Mucosa of stomach (tissue), 1 donor: Measurements from ENCODE around the gene GALNT7.
"Not testable (repeated sequence)": the region's sequence is repeated elsewhere in the genome, so short reads cannot be mapped to it uniquely, and the experiment has no call there.

ENCODE experiments used
- H3K27me3 ChIP-seq: one replicate; pipeline ENCODE4 v1.7.0; 2013; ENCODE audit warnings: mild to moderate bottlenecking, low read length; ENCODE audit not compliant: control insufficient read depth, insufficient read depth
- H3K36me3 ChIP-seq: one replicate; pipeline ENCODE4 v1.7.0; 2013; ENCODE audit warnings: low read length; ENCODE audit not compliant: control insufficient read depth, insufficient read depth
- H3K4me1 ChIP-seq: one replicate; pipeline ENCODE4 v1.7.0; 2013; ENCODE audit warnings: mild to moderate bottlenecking, low read length; ENCODE audit not compliant: control insufficient read depth, insufficient read depth
- H3K4me3 ChIP-seq: one replicate; pipeline ENCODE4 v1.7.0; 2013; ENCODE audit warnings: low read length
- H3K9ac ChIP-seq: one replicate; pipeline ENCODE4 v1.7.0; 2013; ENCODE audit warnings: mild to moderate bottlenecking, low read length, moderate library complexity
- H3K9me3 ChIP-seq: one replicate; pipeline ENCODE4 v1.7.0; 2013; ENCODE audit warnings: mild to moderate bottlenecking, low read length, moderate library complexity; ENCODE audit not compliant: control insufficient read depth
- donor health status: Pancreatic carcinoma.

GALNT7 gene

GRCh38 chr4:173205656-173206055, 37.0 kb downstream of the GALNT7 start:
- Histone ChIP-seq H3K9me3 (no peaks in the 10 kb centered on the region), H3K4me3 (no peak overlapping the region), H3K36me3 (peaks cover 5% of the 10 kb centered on the region), H3K9ac (no peak overlapping the region), H3K27me3 (no peaks in the 10 kb centered on the region), H3K4me1 (peaks cover 3% of the 10 kb centered on the region)

GRCh38 chr4:173208420-173208819, 39.8 kb downstream of the GALNT7 start:
- no peaks in the 10 kb centered on the region for H3K9me3 ChIP-seq
- H3K27me3 ChIP-seq = no peaks in the 10 kb centered on the region
- peaks cover 5% of the 10 kb centered on the region for H3K36me3 ChIP-seq
- no peak overlapping the region for H3K4me3 ChIP-seq
- H3K9ac ChIP-seq = no peak overlapping the region
- peaks cover 5% of the 10 kb centered on the region for H3K4me1 ChIP-seq

GRCh38 chr4:173211222-173211621, 42.6 kb downstream of the GALNT7 start:
- Histone ChIP-seq H3K4me1 (peaks cover 7% of the 10 kb centered on the region), H3K36me3 (no peaks in the 10 kb centered on the region), H3K9ac (no peak overlapping the region), H3K4me3 (no peak overlapping the region), H3K9me3 (no peaks in the 10 kb centered on the region), H3K27me3 (no peaks in the 10 kb centered on the region)

GRCh38 chr4:173211838-173212237, 43.2 kb downstream of the GALNT7 start:
- Histone ChIP-seq H3K4me3 (no peak overlapping the region), H3K27me3 (no peaks in the 10 kb centered on the region), H3K9me3 (no peaks in the 10 kb centered on the region), H3K36me3 (no peaks in the 10 kb centered on the region), H3K4me1 (peaks cover 7% of the 10 kb centered on the region), H3K9ac (no peak overlapping the region)

- Histone ChIP-seq H3K9me3 (no peaks in the 10 kb centered on the region), H3K4me3 (no peak overlapping the region), H3K4me1 (peaks cover 8% of the 10 kb centered on the region), H3K27me3 (no peaks in the 10 kb centered on the region), H3K36me3 (no peaks in the 10 kb centered on the region), H3K9ac (no peak overlapping the region)
Observed at GRCh38 chr4:173212379-173212778, 43.8 kb downstream of the GALNT7 start.

GRCh38 chr4:173213296-173213695, 44.7 kb downstream of the GALNT7 start:
- Histone ChIP-seq H3K4me3 (no peak overlapping the region), H3K27me3 (no peaks in the 10 kb centered on the region), H3K4me1 (peaks cover 17% of the 10 kb centered on the region), H3K9ac (no peak overlapping the region), H3K36me3 (no peaks in the 10 kb centered on the region), H3K9me3 (no peaks in the 10 kb centered on the region)

- no peaks in the 10 kb centered on the region for H3K27me3 ChIP-seq
- no peak overlapping the region for H3K4me3 ChIP-seq
- H3K36me3 ChIP-seq = no peaks in the 10 kb centered on the region
- no peaks in the 10 kb centered on the region for H3K9me3 ChIP-seq
- H3K4me1 ChIP-seq = peaks cover 21% of the 10 kb centered on the region
- H3K9ac ChIP-seq = no peak overlapping the region
Observed at GRCh38 chr4:173214231-173214630, 45.6 kb downstream of the GALNT7 start.

- H3K9me3 ChIP-seq = no peaks in the 10 kb centered on the region
- peaks cover 21% of the 10 kb centered on the region for H3K4me1 ChIP-seq
- H3K36me3 ChIP-seq = no peaks in the 10 kb centered on the region
Observed at GRCh38 chr4:173214661-173215060, 46.0 kb downstream of the GALNT7 start.

GRCh38 chr4:173217075-173217474, 48.5 kb downstream of the GALNT7 start:
- Histone ChIP-seq H3K4me1 (peaks cover 21% of the 10 kb centered on the region), H3K27me3 (no peaks in the 10 kb centered on the region), H3K9me3 (no peaks in the 10 kb centered on the region), H3K9ac (no peak overlapping the region), H3K4me3 (no peak overlapping the region), H3K36me3 (no peaks in the 10 kb centered on the region)

More at GRCh38 chr4:173214661-173215060, 46.0 kb downstream of the GALNT7 start:
- Histone ChIP-seq H3K9ac (no peak overlapping the region), H3K27me3 (no peaks in the 10 kb centered on the region), H3K4me3 (no peak overlapping the region)

GRCh38 chr4:173217727-173218126, 49.1 kb downstream of the GALNT7 start:
- no peaks in the 10 kb centered on the region for H3K36me3 ChIP-seq
- no peak overlapping the region for H3K9ac ChIP-seq
- H3K4me1 ChIP-seq = peaks cover 21% of the 10 kb centered on the region
- no peaks in the 10 kb centered on the region for H3K27me3 ChIP-seq
- no peaks in the 10 kb centered on the region for H3K9me3 ChIP-seq
- H3K4me3 ChIP-seq = no peak overlapping the region

GRCh38 chr4:173218411-173219125, 50.0 kb downstream of the GALNT7 start:
- Histone ChIP-seq H3K4me3 (no peak overlapping the region), H3K9ac (no peak overlapping the region), H3K9me3 (no peaks in the 10 kb centered on the region), H3K4me1 (peaks cover 14% of the 10 kb centered on the region), H3K36me3 (no peaks in the 10 kb centered on the region), H3K27me3 (no peaks in the 10 kb centered on the region)

GRCh38 chr4:173219126-173219437, 50.5 kb downstream of the GALNT7 start:
- H3K9ac ChIP-seq, H3K36me3 ChIP-seq, H3K9me3 ChIP-seq, H3K4me3 ChIP-seq, H3K27me3 ChIP-seq: not testable (repeated sequence)
- H3K4me1 ChIP-seq = peaks cover 14% of the 10 kb centered on the region

- Histone ChIP-seq H3K4me1 (peaks cover under 1% of the 10 kb centered on the region), H3K36me3 (no peaks in the 10 kb centered on the region), H3K9ac (no peak overlapping the region), H3K9me3 (no peaks in the 10 kb centered on the region), H3K27me3 (no peaks in the 10 kb centered on the region), H3K4me3 (no peak overlapping the region)
Observed at GRCh38 chr4:173223743-173224142, 55.1 kb downstream of the GALNT7 start.
